Hematopoietic multipotent progenitor cell (in vitro differentiated cells): Measurements from ENCODE around the gene OTP. TPM values are rescaled to one million over a fixed set of nuclear protein-coding genes. Genes with fewer than 3 reads are reported as not detected.

Experiments
- DNase-seq, 3 donors: peaks; one replicate each; pipeline ENCODE4 v3.0.0-alpha.2; 2011 to 2015; ENCODE audit warnings: low read depth in 2 of 3, low spot score in 2 of 3
- total RNA-seq: library from RNA; depleted of rRNA; stranded (reverse); fragments of >200 nt; gene quantifications from one replicate; pipeline ENCODE4 v1.2.3, GENCODE V29; 2012

Gene OTP
- under 0.01 TPM for total RNA-seq

DNA sequence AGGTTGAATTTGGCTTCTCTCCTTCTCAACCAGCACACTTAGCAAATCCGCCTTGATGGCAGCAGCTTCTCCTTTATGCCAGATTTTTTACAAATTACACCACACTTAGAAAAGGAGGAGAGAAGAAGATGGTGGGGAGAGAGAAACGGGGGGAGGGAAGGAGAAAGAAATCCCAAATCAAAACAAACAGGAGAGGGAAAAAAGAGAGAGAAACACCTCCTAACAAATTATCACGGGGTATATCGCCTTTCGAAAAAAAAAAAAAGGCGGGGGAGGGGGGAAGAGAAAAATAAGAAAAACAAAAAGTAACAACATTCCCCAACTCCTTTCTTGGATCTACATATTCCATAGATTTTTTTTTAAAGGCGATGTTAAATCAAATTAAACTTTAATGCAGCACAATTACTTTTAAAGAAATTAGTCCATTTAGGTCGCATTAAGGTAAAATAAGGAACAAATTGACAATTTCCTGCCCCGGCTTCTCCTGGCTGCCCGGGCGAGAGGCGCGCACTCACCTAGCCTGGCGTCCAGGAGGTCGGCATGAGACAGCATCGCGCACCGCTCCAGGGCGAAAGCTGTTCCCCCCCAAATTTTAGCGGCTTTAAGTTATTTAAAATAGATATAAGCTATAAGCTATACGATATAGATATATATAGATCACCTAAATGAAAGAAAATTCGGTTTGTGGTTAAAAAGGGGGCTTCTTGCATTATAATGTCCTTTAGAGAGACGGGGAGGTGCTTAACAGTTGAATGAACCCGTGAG lies at the start of gene OTP:
Gene OTP (minus strand): TSS at position 716 of the 765 bp plus-strand sequence. CDS start 164 bp downstream, at position 552.
- no peak for DNase-seq

GRCh38 chr5:77683171-77683732 lies 44.7 kb upstream of the OTP start:
- no peak for DNase-seq

- DNase-seq = no peak
Observed at GRCh38 chr5:77670526-77670925, 32.0 kb upstream of the OTP start.

- no peak for DNase-seq
Observed at GRCh38 chr5:77669677-77670076, 31.2 kb upstream of the OTP start.

- DNase-seq = no peak
Observed at GRCh38 chr5:77663090-77663863, 24.8 kb upstream of the OTP start.

DNA sequence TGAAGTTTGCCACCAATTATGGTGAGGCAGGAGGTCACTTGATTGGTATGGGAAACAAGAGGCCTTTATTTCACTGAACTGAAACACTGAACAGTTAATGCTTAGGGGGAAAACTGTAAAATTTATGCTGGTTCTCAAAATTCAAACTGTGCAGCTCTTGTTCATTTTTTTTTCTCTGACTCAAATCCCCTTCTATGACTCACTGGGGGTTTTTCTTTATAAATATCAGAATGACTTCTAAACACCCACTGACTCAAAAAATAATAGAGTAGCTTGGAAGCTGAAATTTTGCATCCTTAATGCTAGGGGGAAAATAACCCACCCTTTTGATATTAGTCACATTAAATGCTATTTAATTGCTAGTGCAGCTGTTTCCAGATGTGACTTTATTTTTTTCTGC lies 24.1 kb upstream of the OTP start:
- no peak for DNase-seq

DNA sequence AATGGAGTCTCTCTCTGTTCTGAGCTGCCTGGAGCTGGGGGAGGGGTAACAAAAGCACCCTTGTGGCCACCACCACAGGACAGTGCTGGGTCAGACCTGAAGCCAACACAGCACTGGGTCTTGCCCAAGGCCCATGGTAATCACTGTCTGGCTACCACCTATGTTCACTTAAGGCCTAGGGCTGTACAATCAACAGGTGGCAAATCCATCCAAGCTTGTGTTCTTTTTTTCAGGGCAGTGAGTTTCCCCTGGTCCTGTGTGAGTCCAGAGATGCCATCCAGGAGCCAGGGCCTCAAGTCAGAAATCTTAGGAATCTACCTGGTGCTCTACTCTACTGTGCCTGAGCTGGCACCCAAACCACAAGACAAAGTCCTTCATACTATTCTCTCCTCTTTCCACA lies 20.1 kb upstream of the OTP start:
- DNase-seq = no peak

GRCh38 chr5:77651343-77651742 lies 12.8 kb upstream of the OTP start:
- DNase-seq = no peak

GRCh38 chr5:77650686-77651085 lies 12.2 kb upstream of the OTP start:
- no peak for DNase-seq

GRCh38 chr5:77649776-77650175 lies 11.3 kb upstream of the OTP start:
- DNase-seq = no peak

GRCh38 chr5:77645995-77646639 lies 7.6 kb upstream of the OTP start:
- no peak for DNase-seq

DNA sequence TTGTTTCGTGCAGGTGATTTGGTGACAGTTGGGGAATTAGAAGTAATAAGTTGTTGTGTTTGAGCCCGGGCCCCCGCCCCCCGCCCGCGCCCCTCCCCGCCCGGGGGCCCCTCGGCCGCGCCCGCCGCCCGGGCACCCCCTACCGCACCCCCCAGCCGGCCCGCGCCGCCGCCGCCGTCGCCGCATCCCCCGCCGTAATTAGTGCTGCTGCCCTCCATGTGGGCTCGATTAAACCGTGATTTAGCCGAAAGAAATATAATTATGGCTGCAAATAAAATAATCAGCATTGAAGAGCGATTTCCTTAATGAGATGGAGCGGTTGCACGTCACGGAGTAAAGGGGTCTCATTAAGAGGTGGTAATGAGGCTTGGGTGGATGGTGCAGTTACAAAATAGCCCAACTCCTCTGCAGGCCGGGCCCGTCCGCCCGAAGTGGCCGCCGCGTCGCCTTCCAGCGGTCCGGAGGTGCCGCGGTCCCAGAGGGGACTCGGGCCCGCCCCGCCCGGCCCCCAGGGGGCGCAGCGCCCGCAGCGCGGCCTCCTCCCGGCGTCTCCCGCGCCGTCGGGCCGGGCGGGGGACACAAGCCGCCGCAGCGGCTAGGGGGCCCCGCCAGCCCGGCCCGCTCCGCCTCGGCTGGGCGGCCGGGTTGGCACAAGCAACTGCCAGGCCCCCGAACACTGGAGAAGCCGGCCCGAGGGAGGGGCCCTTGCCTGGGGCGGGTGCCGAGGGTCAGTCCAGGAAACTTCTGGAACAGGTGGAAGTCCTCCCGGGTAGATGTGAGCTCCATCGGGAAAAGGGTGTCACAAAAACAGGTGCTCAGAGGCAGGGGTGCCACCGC lies 6.9 kb upstream of the OTP start:
- DNase-seq = peak in 1 of 3 donors; percentile 47

GRCh38 chr5:77644371-77645157 lies 6.1 kb upstream of the OTP start:
- peak in 1 of 3 donors; percentile 18 for DNase-seq

GRCh38 chr5:77643654-77644370 lies 5.3 kb upstream of the OTP start:
- peak in 1 of 3 donors; percentile 40 for DNase-seq

DNA sequence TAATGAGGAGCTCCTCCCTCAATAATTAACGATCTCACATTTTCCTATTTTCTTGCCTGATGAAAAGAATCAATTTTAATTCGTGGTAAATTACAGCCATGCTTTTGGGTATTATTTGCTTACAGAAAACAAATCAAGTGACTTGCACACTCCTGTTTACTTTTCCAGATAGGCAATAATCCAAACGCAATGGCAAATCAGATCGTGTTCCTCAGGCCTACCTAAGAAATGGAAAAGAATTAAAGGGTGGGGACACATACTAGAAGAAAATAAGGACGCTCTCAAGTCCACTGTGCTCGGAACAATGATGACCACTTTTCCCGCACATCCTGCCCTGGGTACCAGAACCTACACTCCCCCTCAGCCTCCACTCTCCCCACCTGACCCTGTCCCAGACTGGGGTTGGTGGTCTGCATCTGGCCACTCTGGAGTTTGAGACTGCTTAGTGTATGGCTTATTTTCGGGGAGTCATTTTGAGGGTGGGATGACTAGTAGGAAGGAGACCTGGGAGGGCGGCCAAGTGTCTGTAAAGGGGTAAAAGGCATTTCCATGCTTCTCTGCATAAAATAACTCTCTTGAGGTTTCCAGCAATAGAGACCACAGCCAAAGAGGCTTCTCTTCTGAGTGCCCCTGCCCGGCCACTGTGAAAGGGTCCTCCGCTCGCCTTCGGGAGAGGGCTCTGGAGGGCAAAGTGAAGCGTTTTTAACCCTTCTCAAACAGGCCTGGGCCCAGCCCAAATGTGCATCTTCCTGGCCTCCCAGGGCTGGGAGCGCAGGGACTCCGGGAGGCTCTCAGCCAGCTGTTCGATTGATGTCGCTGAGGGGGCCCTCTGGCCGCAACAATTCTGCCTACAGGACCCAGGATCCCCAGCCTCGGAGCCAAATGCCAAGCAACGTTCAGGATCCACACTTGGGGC lies 4.5 kb upstream of the OTP start:
- DNase-seq = peak in 1 of 3 donors; percentile 16

DNA sequence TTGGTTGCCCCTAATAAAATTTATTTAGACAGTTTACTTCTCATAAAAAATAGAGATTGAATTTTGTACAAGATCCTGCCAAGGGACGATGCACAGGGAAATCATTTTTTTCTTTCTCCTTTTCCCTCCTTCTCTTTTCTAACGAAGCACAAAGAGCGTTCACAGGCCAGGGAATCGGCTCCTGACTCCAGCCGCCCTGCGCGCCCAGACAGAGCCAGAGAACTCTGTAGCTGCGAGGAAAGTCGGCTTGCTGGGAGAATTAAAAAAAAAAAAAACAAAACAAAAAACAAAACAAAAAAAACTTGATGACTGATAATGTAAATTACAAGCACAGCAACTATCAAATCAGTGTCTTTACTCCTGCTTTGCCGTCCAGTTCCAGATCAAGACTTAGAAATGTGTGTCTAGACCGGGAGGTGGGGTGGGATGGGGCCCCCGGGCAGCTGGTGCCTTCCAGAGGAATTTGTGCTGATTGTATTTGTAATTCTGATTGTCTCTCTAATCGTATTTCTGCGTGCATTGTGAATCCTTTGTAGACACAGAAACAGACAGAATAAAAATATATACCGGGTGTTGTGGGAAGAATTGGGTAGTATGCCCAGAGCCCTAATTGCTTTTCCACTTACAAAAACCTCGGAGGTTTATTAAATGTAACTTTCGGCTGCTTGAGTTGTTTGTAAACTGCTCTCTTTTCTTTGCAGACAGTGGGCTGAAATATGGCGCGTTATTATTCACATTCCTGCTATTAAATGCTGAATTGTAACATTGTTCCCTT lies 3.6 kb upstream of the OTP start:
- peak in 1 of 3 donors; percentile 19 for DNase-seq

DNA sequence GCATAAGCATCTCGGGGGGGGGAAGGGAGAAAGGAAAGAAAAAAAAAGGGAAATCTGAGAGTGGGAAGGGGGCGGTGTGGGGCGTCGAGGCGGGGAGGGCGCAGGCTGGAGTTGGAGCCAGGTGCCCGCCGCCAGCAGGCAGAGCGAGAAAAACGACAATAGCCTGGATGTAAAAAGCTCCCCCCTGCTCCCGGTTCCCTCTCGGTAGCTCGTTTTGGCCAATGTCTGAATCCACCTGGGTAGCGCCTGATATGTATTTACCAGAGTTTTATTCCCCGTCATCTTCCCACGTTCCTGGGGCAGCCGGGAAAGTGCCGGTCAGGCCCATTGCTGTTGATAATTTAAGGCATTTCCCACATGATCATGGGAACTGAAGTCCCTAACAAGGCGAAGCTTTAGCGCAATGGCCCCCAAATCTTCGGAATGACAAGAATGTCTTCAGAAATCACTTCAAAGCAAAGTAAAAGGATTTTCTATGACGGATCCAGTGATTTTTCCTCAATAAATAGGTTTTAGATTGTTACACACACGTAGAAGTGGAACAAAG lies 3.0 kb upstream of the OTP start:
- DNase-seq = peak in 1 of 3 donors; percentile 17
